Stimulated activated memory B cell treated with anti-CD40 and anti-IgM and Interleukin-4, amounts not matched to agents 10 μg/mL and 1 μg/mL and 100 μg/mL, for 72 hours (primary cell): ENCODE measurements around the gene RRBP1.

Experiments used
- ATAC-seq: fragments of 150-1000 bp; cut with Tn5 transposase; 2 replicates; pipeline ENCODE4 v1.10.0; 2021
- H3K27ac Mint-ChIP-seq: one replicate; pipeline ENCODE4 v1.8.0; 2022; ENCODE audit warnings: mild to moderate bottlenecking, mixed read lengths
- H3K27me3 Mint-ChIP-seq: one replicate; pipeline ENCODE4 v1.8.0; 2022; ENCODE audit warnings: mixed read lengths
- H3K36me3 Mint-ChIP-seq: one replicate; pipeline ENCODE4 v1.8.0; 2022; ENCODE audit warnings: mixed read lengths
- H3K4me1 Mint-ChIP-seq: one replicate; pipeline ENCODE4 v1.8.0; 2022; ENCODE audit warnings: mixed read lengths
- H3K4me3 Mint-ChIP-seq: one replicate; pipeline ENCODE4 v1.8.0; 2022; ENCODE audit warnings: mild to moderate bottlenecking, moderate library complexity, mixed read lengths
- H3K9me3 Mint-ChIP-seq: one replicate; pipeline ENCODE4 v1.8.0; 2022; ENCODE audit warnings: mixed read lengths

Gene RRBP1

GRCh38 chr20:17643531-17644188, 38.4 kb downstream of the RRBP1 start:
- H3K9me3 Mint-ChIP-seq = no peaks in the 10 kb centered on the region
- no peak overlapping the region for H3K4me3 Mint-ChIP-seq
- H3K4me1 Mint-ChIP-seq = peaks cover 6% of the 10 kb centered on the region
- H3K27ac Mint-ChIP-seq = no peak overlapping the region
- no peaks in the 10 kb centered on the region for H3K27me3 Mint-ChIP-seq
- H3K36me3 Mint-ChIP-seq = peaks cover 6% of the 10 kb centered on the region
- no peak for ATAC-seq

GRCh38 chr20:17642404-17643269, 39.4 kb downstream of the RRBP1 start:
- H3K4me1 Mint-ChIP-seq = no peaks in the 10 kb centered on the region
- H3K36me3 Mint-ChIP-seq = peaks cover 6% of the 10 kb centered on the region
- H3K27me3 Mint-ChIP-seq = no peaks in the 10 kb centered on the region
- H3K9me3 Mint-ChIP-seq = no peaks in the 10 kb centered on the region
- ATAC-seq = no peak
- no peak overlapping the region for H3K4me3 Mint-ChIP-seq
- H3K27ac Mint-ChIP-seq = no peak overlapping the region

DNA sequence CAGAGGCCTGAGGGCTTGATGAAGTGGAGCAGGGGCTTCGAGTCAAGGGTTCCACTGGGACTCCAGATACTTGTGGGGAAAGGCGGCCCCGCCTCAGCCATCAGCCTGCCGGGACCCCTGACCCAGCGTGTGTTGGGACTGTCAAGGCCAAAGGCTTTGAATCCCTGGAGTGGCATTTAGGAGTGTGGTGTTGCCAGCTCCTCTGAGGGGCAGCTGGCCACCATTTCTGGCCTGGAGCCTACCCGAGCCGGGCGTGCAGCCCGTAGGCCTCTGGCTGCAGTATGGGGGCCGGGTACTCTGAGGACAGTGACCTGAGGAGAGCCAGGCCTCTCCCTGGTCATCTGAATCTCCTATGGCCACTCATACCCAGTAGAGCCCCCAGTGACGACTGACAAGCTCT, 40.0 kb downstream of the RRBP1 start:
- peaks cover 6% of the 10 kb centered on the region for H3K36me3 Mint-ChIP-seq
- no peak for ATAC-seq
- H3K4me3 Mint-ChIP-seq = no peak overlapping the region
- H3K27me3 Mint-ChIP-seq = no peaks in the 10 kb centered on the region
- H3K27ac Mint-ChIP-seq = no peak overlapping the region
- H3K9me3 Mint-ChIP-seq = no peaks in the 10 kb centered on the region
- no peaks in the 10 kb centered on the region for H3K4me1 Mint-ChIP-seq

DNA sequence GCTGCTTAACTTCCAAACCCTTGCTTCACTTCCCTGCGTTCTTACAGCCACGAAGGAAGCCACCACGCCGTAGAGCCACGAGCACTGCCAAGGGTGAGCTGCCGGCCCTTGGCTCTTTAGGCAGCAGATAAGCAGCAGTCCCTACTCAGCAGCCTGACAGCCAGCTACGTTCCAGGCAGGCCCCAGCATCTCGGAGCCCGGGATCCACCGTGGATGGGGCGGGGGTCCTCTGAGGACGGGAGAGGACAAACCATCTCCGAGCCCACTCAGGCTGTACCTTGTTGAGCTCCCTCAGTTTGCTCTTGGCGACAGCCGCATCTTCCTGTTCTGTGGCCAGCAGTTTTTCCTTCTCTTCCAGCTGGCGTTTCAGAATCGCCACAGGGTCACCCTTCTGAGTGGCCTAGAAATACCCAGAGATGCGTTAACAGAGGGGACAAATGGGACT, 40.5 kb downstream of the RRBP1 start:
- Mint-ChIP-seq H3K27me3 (no peaks in the 10 kb centered on the region), H3K4me3 (no peak overlapping the region), H3K9me3 (no peaks in the 10 kb centered on the region), H3K36me3 (peaks cover 7% of the 10 kb centered on the region), H3K4me1 (no peaks in the 10 kb centered on the region), H3K27ac (no peak overlapping the region)
- no peak for ATAC-seq

DNA sequence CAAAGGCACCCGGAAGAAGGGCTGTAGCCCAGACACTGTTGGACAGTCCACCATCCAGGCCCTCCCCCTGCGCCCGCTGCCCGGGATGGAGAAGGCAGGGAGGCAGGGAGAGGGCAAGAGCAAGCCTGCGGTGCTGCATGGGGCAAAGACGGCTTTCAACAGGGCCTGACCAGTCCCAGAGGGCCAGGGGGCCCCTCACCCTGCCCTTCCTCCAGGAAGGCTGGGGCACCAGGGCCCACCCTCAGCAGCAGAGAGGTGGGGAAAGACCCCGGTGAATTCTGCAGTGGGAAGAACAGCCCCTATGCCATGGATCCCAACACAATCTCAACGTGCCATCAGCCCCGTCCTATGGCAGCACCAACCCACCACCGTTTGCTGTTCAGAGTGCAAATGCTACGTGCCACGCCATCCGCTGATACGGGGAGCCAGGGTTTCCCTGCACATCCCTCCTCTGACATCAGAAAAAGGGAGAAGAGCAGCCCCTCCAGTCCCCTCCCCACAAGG, 41.1 kb downstream of the RRBP1 start:
- Mint-ChIP-seq H3K27ac (no peak overlapping the region), H3K36me3 (peaks cover 14% of the 10 kb centered on the region), H3K9me3 (no peaks in the 10 kb centered on the region), H3K4me1 (no peaks in the 10 kb centered on the region), H3K27me3 (no peaks in the 10 kb centered on the region), H3K4me3 (no peak overlapping the region)
- no peak for ATAC-seq

- peaks cover under 1% of the 10 kb centered on the region for H3K4me1 Mint-ChIP-seq
- ATAC-seq = no peak
Observed at GRCh38 chr20:17640146-17640874, 41.7 kb downstream of the RRBP1 start.

DNA sequence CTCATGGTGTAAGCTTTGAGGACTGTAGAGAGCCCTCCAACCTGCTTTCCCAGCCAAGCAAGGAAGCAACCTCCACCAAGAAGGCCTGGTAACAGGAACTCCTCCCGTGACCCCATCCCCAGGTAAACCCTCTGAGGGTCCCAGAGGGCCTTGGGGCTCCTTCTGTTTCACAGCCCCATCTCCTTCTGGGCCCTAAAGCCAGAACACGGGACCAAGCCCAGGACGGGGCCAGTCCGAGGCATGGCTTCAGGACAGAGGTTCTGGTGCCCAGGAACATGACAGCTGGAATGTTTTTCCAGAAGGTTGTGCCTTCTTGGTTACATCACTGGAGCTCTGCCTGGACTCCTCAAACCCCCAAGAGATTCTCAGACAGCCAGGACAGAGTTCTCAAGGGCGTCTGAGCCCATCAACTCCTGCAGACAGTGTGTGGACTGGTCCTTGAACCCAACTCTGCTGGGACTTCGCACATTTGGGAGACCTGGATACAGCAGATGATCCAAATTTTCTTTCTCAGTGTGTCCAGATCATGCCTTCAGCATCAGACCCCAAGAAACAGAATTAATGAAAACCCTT, 43.1 kb downstream of the RRBP1 start:
- Mint-ChIP-seq H3K36me3 (peaks cover 27% of the 10 kb centered on the region), H3K27me3 (no peaks in the 10 kb centered on the region), H3K4me1 (peaks cover 8% of the 10 kb centered on the region), H3K9me3 (no peaks in the 10 kb centered on the region), H3K27ac (no peak overlapping the region), H3K4me3 (no peak overlapping the region)
- ATAC-seq = no peak

More at GRCh38 chr20:17640146-17640874, 41.7 kb downstream of the RRBP1 start:
- Mint-ChIP-seq H3K4me3 (no peak overlapping the region), H3K36me3 (peaks cover 17% of the 10 kb centered on the region), H3K27me3 (no peaks in the 10 kb centered on the region), H3K27ac (no peak overlapping the region), H3K9me3 (no peaks in the 10 kb centered on the region)

DNA sequence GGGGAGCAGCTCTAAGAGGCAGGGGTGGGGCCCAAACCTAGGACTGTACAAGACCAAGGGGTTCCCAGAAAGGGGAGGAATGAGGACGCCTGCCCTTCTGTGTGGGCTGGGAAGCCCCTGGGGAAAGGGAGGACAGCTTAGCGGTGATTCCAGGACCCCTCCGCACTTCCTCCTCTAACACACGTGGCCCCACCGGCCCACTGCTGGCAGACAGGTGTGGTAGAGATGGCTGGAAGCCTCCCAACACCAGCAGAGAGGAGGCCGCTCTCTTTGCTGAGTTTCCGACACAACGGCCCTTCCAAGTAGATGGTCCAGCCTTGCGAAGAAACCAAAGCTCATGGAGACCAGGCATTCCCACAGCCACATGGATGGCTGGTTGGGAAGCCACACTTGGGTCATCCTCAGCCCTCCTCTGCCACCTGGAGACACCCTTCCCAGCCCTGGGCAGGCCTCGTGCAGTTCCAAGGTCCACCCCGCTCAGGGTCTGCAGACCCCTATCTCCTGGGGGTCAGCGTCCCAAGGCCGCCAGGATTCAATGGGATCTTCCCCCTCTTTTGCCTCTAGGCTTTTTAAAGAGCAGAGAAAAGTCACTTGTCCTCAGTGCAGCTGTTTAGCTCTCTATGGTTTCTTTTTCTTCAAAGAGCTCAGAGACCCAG, 43.9 kb downstream of the RRBP1 start:
- Mint-ChIP-seq H3K4me1 (peaks cover 8% of the 10 kb centered on the region), H3K4me3 (no peak overlapping the region), H3K9me3 (no peaks in the 10 kb centered on the region), H3K27ac (no peak overlapping the region), H3K36me3 (peaks cover 32% of the 10 kb centered on the region), H3K27me3 (no peaks in the 10 kb centered on the region)
- ATAC-seq = no peak

GRCh38 chr20:17637413-17637780, 44.6 kb downstream of the RRBP1 start:
- Mint-ChIP-seq H3K27me3 (no peaks in the 10 kb centered on the region), H3K36me3 (peaks cover 35% of the 10 kb centered on the region), H3K4me3 (no peak overlapping the region), H3K27ac (no peak overlapping the region), H3K9me3 (no peaks in the 10 kb centered on the region), H3K4me1 (peaks cover 8% of the 10 kb centered on the region)
- ATAC-seq = no peak

- Mint-ChIP-seq H3K4me3 (no peak overlapping the region), H3K27me3 (no peaks in the 10 kb centered on the region), H3K36me3 (peaks cover 39% of the 10 kb centered on the region), H3K4me1 (peaks cover 8% of the 10 kb centered on the region), H3K9me3 (no peaks in the 10 kb centered on the region), H3K27ac (no peak overlapping the region)
- ATAC-seq = no peak
Observed at GRCh38 chr20:17636523-17637412, 45.3 kb downstream of the RRBP1 start.

DNA sequence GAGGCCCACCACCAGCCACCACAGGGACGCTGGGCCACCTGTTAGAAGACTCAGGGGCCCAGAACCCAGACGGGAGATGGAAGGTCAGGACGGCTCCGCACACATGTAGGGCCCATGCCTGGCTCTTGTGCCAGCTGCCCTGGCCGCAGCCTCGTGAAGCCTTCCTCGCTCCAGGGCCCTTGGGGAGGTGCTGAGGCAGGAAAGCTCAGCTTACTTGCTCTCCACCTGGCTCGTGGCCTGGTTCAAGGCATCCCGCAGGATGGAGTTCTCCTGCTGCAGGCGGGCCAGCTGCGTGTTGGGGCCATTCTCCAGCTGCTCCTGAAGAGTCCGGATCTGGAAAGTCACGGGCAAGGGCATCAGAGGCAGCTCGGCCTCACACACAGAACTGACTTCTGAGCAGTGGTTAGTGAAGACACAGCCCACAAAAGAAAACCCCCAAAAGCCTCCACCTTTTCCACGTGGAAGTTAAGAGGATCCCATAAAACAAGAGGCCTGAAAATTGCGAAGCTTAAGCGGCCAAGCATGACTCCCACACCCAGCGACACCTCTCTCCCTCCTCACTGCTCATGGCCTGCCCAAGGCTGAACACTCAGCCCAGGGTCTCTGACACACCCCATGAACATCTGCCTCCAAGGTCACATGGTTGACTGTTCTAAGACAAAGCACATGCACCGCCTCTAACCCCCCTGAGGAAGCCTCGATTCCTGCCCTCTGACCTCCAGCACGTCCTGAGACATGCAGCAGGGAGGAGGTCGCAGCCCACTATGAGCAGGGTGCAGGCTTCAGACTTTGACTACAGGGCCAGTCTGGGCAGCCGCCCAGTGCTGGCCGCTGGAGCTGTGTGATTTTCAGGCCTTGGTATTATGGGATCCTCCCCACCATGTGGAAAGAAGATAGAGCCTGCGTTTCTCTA, 46.5 kb downstream of the RRBP1 start:
- Mint-ChIP-seq H3K27me3 (no peaks in the 10 kb centered on the region), H3K4me3 (no peak overlapping the region), H3K9me3 (no peaks in the 10 kb centered on the region), H3K36me3 (peaks cover 43% of the 10 kb centered on the region), H3K27ac (no peak overlapping the region), H3K4me1 (peaks cover 8% of the 10 kb centered on the region)
- no peak for ATAC-seq

GRCh38 chr20:17634661-17635331, 47.2 kb downstream of the RRBP1 start:
- Mint-ChIP-seq H3K4me1 (peaks cover 8% of the 10 kb centered on the region), H3K9me3 (no peaks in the 10 kb centered on the region), H3K27me3 (no peaks in the 10 kb centered on the region), H3K36me3 (peaks cover 43% of the 10 kb centered on the region), H3K27ac (no peak overlapping the region), H3K4me3 (no peak overlapping the region)
- peak; percentile 75 for ATAC-seq
